PC-3 (cell line): Measurements from ENCODE around the gene STK25.

Experiments used
- CTCF ChIP-seq: fragments of 300-600 bp; sonication (generic); conservative IDR thresholded peaks from 2 replicates; pipeline ENCODE4 v1.5.1; 2017; ENCODE audit warnings: antibody characterized with exemption, low read depth, mild to moderate bottlenecking, low read length
- EZH2 ChIP-seq: fragments of 300-600 bp; sonication (generic); IDR thresholded peaks from one replicate; pipeline ENCODE4 v1.6.1; 2017; ENCODE audit warnings: antibody characterized with exemption, mild to moderate bottlenecking, low read length; ENCODE audit not compliant: unreplicated experiment
- EZH2phosphoT487 ChIP-seq: fragments of 300-600 bp; sonication (generic); IDR thresholded peaks from 2 replicates; pipeline ENCODE4 v1.6.1; 2018; ENCODE audit warnings: mild to moderate bottlenecking, antibody characterized with exemption, low read length, borderline replicate concordance

- TF ChIP-seq CTCF (no peak), EZH2 (no peak), EZH2phosphoT487 (no peak)
Observed at GRCh38 chr2:241534293-241534692, 25.9 kb upstream of the STK25 start.
